H1 (cell line): ENCODE measurements around the gene PES1. TPM values are rescaled to one million over a fixed set of nuclear protein-coding genes. Genes with fewer than 3 reads are reported as not detected.

Experiments used
- CTCF ChIA-PET: fragments of 300-600 bp; sonication (Branson Sonifier 250); formaldehyde crosslinking; loops from one replicate; lab custom pipeline; 2021; ENCODE audit not compliant: partially characterized antibody; lab: Charles Lee
- POLR2A ChIA-PET: fragments of 300-600 bp; sonication (Branson Sonifier 250); formaldehyde crosslinking; loops from one replicate; lab custom pipeline; 2021; ENCODE audit warnings: inconsistent platforms; ENCODE audit not compliant: partially characterized antibody; lab: Charles Lee
- DNase-seq, 2 experiments: peaks; one replicate each; pipeline versions ENCODE4 v3.0.0 to v3.0.0-alpha.2; 2010 to 2022; ENCODE audit warnings: low spot score in 2 of 2, low read depth in 1 of 2, mixed read lengths in 1 of 2
- FAIRE-seq: peaks from 2 replicates; lab custom pipeline; 2011; peaks lifted over from hg19 to GRCh38; lab: Jason Lieb, UNC
- H2AFZ ChIP-seq: 2 replicates; pipeline ENCODE4 v1.8.1; 2012; ENCODE audit warnings: low read length, inconsistent platforms
- H2AK5ac ChIP-seq: 2 replicates; pipeline ENCODE4 v1.6.1; 2013; ENCODE audit warnings: low read depth, low read length
- H2BK120ac ChIP-seq: replicated peaks from 2 replicates; pipeline ENCODE3; 2013; ENCODE audit warnings: low read depth, low read length, inconsistent platforms
- H2BK12ac ChIP-seq: 2 replicates; pipeline ENCODE4 v1.6.1; 2013; ENCODE audit warnings: low read depth, low read length
- H2BK15ac ChIP-seq: 2 replicates; pipeline ENCODE4 v1.6.1; 2013; ENCODE audit warnings: low read length
- H2BK20ac ChIP-seq: 2 replicates; pipeline ENCODE4 v1.6.1; 2013; ENCODE audit warnings: low read length
- H2BK5ac ChIP-seq: 2 replicates; pipeline ENCODE4 v1.6.1; 2013; ENCODE audit warnings: low read depth, low read length
- H3K14ac ChIP-seq: 2 replicates; pipeline ENCODE4 v1.6.1; 2013; ENCODE audit warnings: inconsistent platforms; ENCODE audit not compliant: insufficient read length
- H3K18ac ChIP-seq: 2 replicates; pipeline ENCODE4 v1.6.1; 2013; ENCODE audit warnings: low read length; ENCODE audit errors: extremely low read depth
- H3K23ac ChIP-seq: 2 replicates; pipeline ENCODE4 v1.6.1; 2013; ENCODE audit warnings: inconsistent platforms; ENCODE audit not compliant: insufficient read length
- H3K23me2 ChIP-seq: 2 replicates; pipeline ENCODE4 v1.6.1; 2013; ENCODE audit warnings: low read depth, low read length
- H3K27ac ChIP-seq: 2 replicates; pipeline ENCODE4 v1.6.1; 2011; ENCODE audit warnings: low read depth, low read length, inconsistent platforms
- H3K27me3 ChIP-seq, 4 experiments: replicated peaks in 1 of 4; 1 replicate in 1 of 4; 2 replicates in 3 of 4; pipeline versions ENCODE4 v1.6.1 to v1.8.1; 2011 to 2013; ENCODE audit warnings: low read length in 3 of 4, mild to moderate bottlenecking in 3 of 4, inconsistent platforms in 2 of 4, mixed read lengths in 2 of 4, moderate library complexity in 1 of 4; ENCODE audit not compliant: control insufficient read depth in 3 of 4, insufficient read depth in 3 of 4; ENCODE audit errors: extremely low read depth in 1 of 4
- H3K36me3 ChIP-seq, 4 experiments: 2 replicates each; pipeline versions ENCODE4 v1.6.1 to v1.8.1; 2011 to 2013; ENCODE audit warnings: mild to moderate bottlenecking in 4 of 4, low read length in 3 of 4, moderate library complexity in 2 of 4, control low read depth in 1 of 4, inconsistent platforms in 1 of 4; ENCODE audit not compliant: insufficient read depth in 4 of 4, control insufficient read depth in 2 of 4
- H3K4ac ChIP-seq: replicated peaks from 2 replicates; pipeline ENCODE3; 2013; ENCODE audit warnings: low read length, low read depth, mixed read lengths, inconsistent platforms; ENCODE audit not compliant: insufficient read length
- H3K4me1 ChIP-seq, 4 experiments: replicated peaks in 1 of 4; 1 replicate in 1 of 4; 2 replicates in 3 of 4; pipeline versions ENCODE4 v1.6.1 to v1.8.1; 2011 to 2013; ENCODE audit warnings: low read length in 3 of 4, inconsistent platforms in 2 of 4, mixed read lengths in 1 of 4; ENCODE audit not compliant: insufficient read depth in 4 of 4, control insufficient read depth in 3 of 4
- H3K4me2 ChIP-seq, 2 experiments: 2 replicates each; pipeline versions ENCODE4 v1.6.1 to v1.8.1; 2011 to 2013; ENCODE audit warnings: low read depth in 2 of 2, low read length in 2 of 2, control low read depth in 1 of 2, inconsistent platforms in 1 of 2, mild to moderate bottlenecking in 1 of 2; ENCODE audit not compliant: insufficient read depth in 1 of 2
- H3K4me3 ChIP-seq, 4 experiments: fragments of 200-600, 300-600 bp in 1 of 4; sonication (generic), shearing (Covaris generic), sonication (Bioruptor Twin) in 1 of 4; 2 replicates each; pipeline versions ENCODE4 v1.5.1 to v1.8.1; 2011 to 2016; ENCODE audit warnings: low read length in 4 of 4, low read depth in 3 of 4, control low read depth in 2 of 4, inconsistent platforms in 2 of 4, mild to moderate bottlenecking in 2 of 4, mixed read lengths in 1 of 4, moderate library complexity in 1 of 4; ENCODE audit not compliant: insufficient read depth in 2 of 4; ENCODE audit errors: extremely low read depth in 1 of 4
- H3K56ac ChIP-seq: replicated peaks from 2 replicates; pipeline ENCODE3; 2013; ENCODE audit warnings: low read depth, mild to moderate bottlenecking, mixed read lengths, low read length, inconsistent platforms; ENCODE audit not compliant: insufficient read length
- H3K79me1 ChIP-seq: 2 replicates; pipeline ENCODE4 v1.6.1; 2013; ENCODE audit warnings: low read depth, low read length, control low read depth
- H3K79me2 ChIP-seq, 2 experiments: 2 replicates each; pipeline versions ENCODE4 v1.6.1 to v1.8.1; 2012 to 2013; ENCODE audit warnings: low read length in 2 of 2, mild to moderate bottlenecking in 2 of 2, inconsistent platforms in 1 of 2; ENCODE audit not compliant: insufficient read depth in 2 of 2, control insufficient read depth in 1 of 2
- H3K9ac ChIP-seq, 4 experiments: replicated peaks in 1 of 4; 1 replicate in 1 of 4; 2 replicates in 3 of 4; pipeline versions ENCODE4 v1.6.1 to v1.8.1; 2011 to 2013; ENCODE audit warnings: low read depth in 3 of 4, low read length in 3 of 4, control low read depth in 2 of 4, mild to moderate bottlenecking in 2 of 4, moderate library complexity in 2 of 4, inconsistent platforms in 1 of 4; ENCODE audit errors: extremely low read depth in 1 of 4
- H3K9me3 ChIP-seq, 2 experiments: 2 replicates each; pipeline versions ENCODE4 v1.6.1 to v1.8.1; 2012 to 2013; ENCODE audit warnings: mild to moderate bottlenecking in 2 of 2, moderate library complexity in 2 of 2, control low read depth in 1 of 2, inconsistent platforms in 1 of 2, low read depth in 1 of 2, low read length in 1 of 2, mixed read lengths in 1 of 2; ENCODE audit not compliant: insufficient read depth in 2 of 2
- H4K20me1 ChIP-seq, 2 experiments: replicated peaks in 1 of 2; 2 replicates each; pipeline versions ENCODE3 to v1.8.1; 2011 to 2013; ENCODE audit warnings: inconsistent platforms in 2 of 2, low read length in 2 of 2, mild to moderate bottlenecking in 1 of 2; ENCODE audit not compliant: insufficient read depth in 2 of 2, control insufficient read depth in 1 of 2
- H4K5ac ChIP-seq: 2 replicates; pipeline ENCODE4 v1.6.1; 2013; ENCODE audit warnings: low read length, low read depth, mixed read lengths, inconsistent platforms; ENCODE audit not compliant: insufficient read length
- H4K8ac ChIP-seq: 2 replicates; pipeline ENCODE4 v1.8.0; 2013; ENCODE audit warnings: mild to moderate bottlenecking, moderate library complexity, low read length, inconsistent platforms; ENCODE audit not compliant: insufficient read depth; ENCODE audit errors: extremely low read depth
- H4K91ac ChIP-seq: replicated peaks from 2 replicates; pipeline ENCODE3; 2013; ENCODE audit warnings: low read length, mixed read lengths, inconsistent platforms; ENCODE audit not compliant: insufficient read length
- JUND ChIP-seq: IDR thresholded peaks from 2 replicates; pipeline ENCODE4 v1.6.1; 2011; ENCODE audit warnings: mild to moderate bottlenecking, improper control_type of control experiment, low read length
- WGBS, 2 experiments: shearing (Covaris generic) in 1 of 2; methylation state at CpG; one replicate each; pipeline versions ENCODE4 v1.1.6 to v1.1.7; 2013 to 2015; ENCODE audit warnings: low lambda C conversion rate in 2 of 2, mixed read lengths in 2 of 2, inconsistent platforms in 1 of 2, low coverage in 1 of 2, missing lambda C conversion rate in 1 of 2; ENCODE audit not compliant: insufficient replicate concordance in 2 of 2, insufficient coverage in 1 of 2, insufficient read length in 1 of 2; ENCODE audit errors: extremely low coverage in 1 of 2, missing lambda C conversion rate in 1 of 2; 5-methylcytosine and 5-hydroxymethylcytosine counted together
- polyA plus RNA-seq, 7 experiments: library from polyadenylated mRNA; depleted of rRNA in 3 of 7; stranded (reverse) in 5 of 7; unstranded in 2 of 7; fragments of >200 nt in 5 of 7; fragments of 200-250 nt in 2 of 7; gene quantifications; 1 replicate in 5 of 7; 2 replicates in 1 of 7; 4 replicates in 1 of 7; pipeline versions ENCODE4 v1.2.1 to v1.2.3, GENCODE V29; 2011 to 2013; ENCODE audit warnings: missing spikeins in 2 of 7, mixed read lengths in 2 of 7
- total RNA-seq: library from RNA; stranded (reverse); fragmentation: NEBNext Ultra II Directional; extraction: Animal tissue kit (Norgen Biotek cat#: 25700); gene quantifications from 2 replicates; pipeline ENCODE4 v1.2.1, GENCODE V29; 2021

Gene PES1
- total and polyA plus RNA-seq, 2 of the 8 experiments (the other 6 are each of a cell fraction or from before 2014, with no cell fraction given), result 121 to 191 TPM

DNA sequence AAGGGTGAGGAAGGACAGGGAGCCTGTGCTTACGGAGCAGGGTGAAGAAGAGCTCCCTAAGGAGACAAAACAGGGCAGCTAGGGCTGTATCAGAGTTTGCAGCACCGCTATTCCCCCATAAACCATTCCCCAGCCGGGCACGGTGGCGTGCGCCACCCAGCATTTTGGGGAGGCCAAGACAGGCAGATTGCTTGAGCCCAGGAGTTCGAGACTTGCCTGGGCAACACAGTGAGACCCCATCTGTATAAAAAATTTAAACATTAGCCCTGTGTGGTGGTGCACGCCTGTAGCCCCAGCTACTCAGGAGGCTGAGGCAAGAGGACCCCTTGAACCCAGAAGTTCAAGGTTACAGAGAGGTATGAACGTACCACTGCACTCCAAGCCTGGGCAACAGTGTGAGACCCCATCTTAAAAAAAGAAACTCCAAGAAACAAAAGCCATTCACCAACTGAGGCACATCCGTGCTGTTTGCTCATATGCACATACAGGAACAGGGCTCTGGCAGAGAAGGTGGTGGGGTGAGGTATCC is 22.0 kb downstream of the PES1 start:
- Histone ChIP-seq H2BK20ac (no peak overlapping the region), H2BK120ac (no peak overlapping the region), H3K9me3 (no peaks in the 10 kb centered on the region), H3K4ac (no peak overlapping the region), H3K27me3 (no peaks in the 10 kb centered on the region), H3K79me1 (no peaks in the 10 kb centered on the region; the same call in none of the 2 replicates), H2BK5ac (no peak overlapping the region), H4K20me1 (no peaks in the 10 kb centered on the region), H3K18ac (no peak overlapping the region), H3K23me2 (peaks cover 6% of the 10 kb centered on the region; the same call in 1 of the 2 replicates), H2AFZ (no peak overlapping the region), H4K5ac (no peak overlapping the region), H3K79me2 (no peaks in the 10 kb centered on the region), H3K4me1 (peaks cover 0 to 16% (median 7%) of the 10 kb centered on the region in 4 experiments; a peak in 6 of 7 replicates), H3K56ac (no peak overlapping the region), H2BK15ac (no peak overlapping the region), H3K36me3 (no peaks in the 10 kb centered on the region), H3K23ac (no peak overlapping the region), H4K8ac (no peak overlapping the region), H3K4me3 (no peak overlapping the region), H3K4me2 (no peak overlapping the region), H2AK5ac (no peak overlapping the region), H3K9ac (no peak overlapping the region), H2BK12ac (no peak overlapping the region), H4K91ac (no peak overlapping the region), H3K27ac (no peak overlapping the region), H3K14ac (no peak overlapping the region)
- WGBS, 2 experiments, result 94% methylated on average over 10 of the region's 10 CpGs; no CpG with 5 or more reads in 1 of the 2 experiments
- ChIA-PET CTCF (interaction anchor here (0.9 to 1.8 kb wide), 4 partner anchors 22 to 120 kb away, joined by 4 to 5 read pairs (median 4); partner anchors contain the start of gene PES1), POLR2A (interaction anchor here (1.9 kb wide), 1 partner anchor 14 kb away, joined by 6 read pairs; no protein-coding TSS in a partner anchor)
- FAIRE-seq (no peak), DNase-seq (no peak)
- TF ChIP-seq JUND, result no peak
